ENCODE data around the gene LELP1. TPM values are rescaled to one million over a fixed set of nuclear protein-coding genes. Genes with fewer than 3 reads are reported as not detected.

The LELP1 gene
- total and polyA plus RNA-seq, 7 donors = not detected

GRCh38 chr1:153253076-153253475 is 49.8 kb downstream of the LELP1 start:
- no peak overlapping the region for H3K27ac ChIP-seq
- no peak overlapping the region for H3K4me3 ChIP-seq
- DNase-seq (no peak), ATAC-seq (no peak)
- intact Hi-C loops (cut with DNase I) = no loop called here
- 34 to 86% (median 51%) methylated on average over 2 of the region's 2 CpGs for WGBS, 3 donors
- no peaks in the 10 kb centered on the region for H3K9me3 ChIP-seq
- H3K36me3 ChIP-seq (ENCODE audit: insufficient read depth in 1 of 2, low read depth in 1 of 2) = no peaks in the 10 kb centered on the region
- TF ChIP-seq CTCF (IDR thresholded peaks at IDR 0.05) = no peak
- H3K27me3 ChIP-seq (ENCODE audit: insufficient read depth in 3 of 3, low read length in 2 of 3) = peaks cover 0 to 6% (median 0%) of the 10 kb centered on the region in 3 donors
- no peaks in the 10 kb centered on the region for H3K4me1 ChIP-seq

- Histone ChIP-seq H3K9me3 (no peaks in the 10 kb centered on the region), H3K4me3 (no peak overlapping the region), H3K4me1 (no peaks in the 10 kb centered on the region), H3K27ac (no peak overlapping the region), H3K36me3 (ENCODE audit: insufficient read depth in 1 of 2, low read depth in 1 of 2) (no peaks in the 10 kb centered on the region), H3K27me3 (ENCODE audit: insufficient read depth in 3 of 3, low read length in 2 of 3) (peaks cover 0 to 12% (median 0%) of the 10 kb centered on the region in 3 donors)
- no peak for TF ChIP-seq CTCF (IDR thresholded peaks at IDR 0.05)
- ATAC-seq (no peak), DNase-seq (no peak)
- whole genome bisulfite sequencing, 3 donors = 33 to 50% (median 36%) methylated on average over 1 of the region's 1 CpG
- intact Hi-C loops (cut with DNase I) = no loop called here
Measured at GRCh38 chr1:153253693-153254092, 50.5 kb downstream of the LELP1 start.

Other genes with a start within 250 kb of the LELP1 start
- not detected for gene SPRR4, start 232.8 kb upstream of the LELP1 start, total RNA-seq
- gene SPRR4, start 232.8 kb upstream of the LELP1 start, polyA plus RNA-seq = not detected
- gene SPRR1A, start 219.3 kb upstream of the LELP1 start, total RNA-seq = not detected
- gene SPRR1A, start 219.3 kb upstream of the LELP1 start, polyA plus RNA-seq = not detected
- 1 to 10 TPM in 1 of 4 donors, under 1 TPM in 1, not detected in 2; 0.32 to 1.1 TPM for gene SPRR3, start 201.7 kb upstream of the LELP1 start, total RNA-seq
- gene SPRR3, start 201.7 kb upstream of the LELP1 start, polyA plus RNA-seq = 1 to 10 TPM in 1 of 3 donors, under 1 TPM in 1, not detected in 1; 0.82 to 1.2 TPM
- not detected for gene SPRR1B, start 172.2 kb upstream of the LELP1 start, total RNA-seq
- under 1 TPM in 1 of 3 donors, not detected in 2; 0.23 TPM for gene SPRR1B, start 172.2 kb upstream of the LELP1 start, polyA plus RNA-seq
- gene SPRR2D, start 162.3 kb upstream of the LELP1 start, total RNA-seq = not detected
- not detected for gene SPRR2D, start 162.3 kb upstream of the LELP1 start, polyA plus RNA-seq
- under 1 TPM in 2 of 4 donors, not detected in 2; 0.34 to 0.56 TPM for gene SPRR2A, start 145.9 kb upstream of the LELP1 start, total RNA-seq
- gene SPRR2A, start 145.9 kb upstream of the LELP1 start, polyA plus RNA-seq = under 1 TPM in 1 of 3 donors, not detected in 2; 0.22 TPM
- not detected for gene SPRR2B, start 131.8 kb upstream of the LELP1 start, total RNA-seq
- not detected for gene SPRR2B, start 131.8 kb upstream of the LELP1 start, polyA plus RNA-seq
- gene SPRR2E, start 108.9 kb upstream of the LELP1 start, total RNA-seq = not detected
- gene SPRR2E, start 108.9 kb upstream of the LELP1 start, polyA plus RNA-seq = under 1 TPM in 1 of 3 donors, not detected in 2; 0.14 TPM
- gene SPRR2F, start 89.9 kb upstream of the LELP1 start, total RNA-seq = not detected
- gene SPRR2F, start 89.9 kb upstream of the LELP1 start, polyA plus RNA-seq = not detected
- not detected for gene SPRR2G, start 52.5 kb upstream of the LELP1 start, total RNA-seq
- gene SPRR2G, start 52.5 kb upstream of the LELP1 start, polyA plus RNA-seq = not detected
- gene PRR9, start 14.2 kb downstream of the LELP1 start, total RNA-seq = not detected
- under 1 TPM in 1 of 3 donors, not detected in 2; 0.04 TPM for gene PRR9, start 14.2 kb downstream of the LELP1 start, polyA plus RNA-seq
- not detected for gene LORICRIN, start 56.3 kb downstream of the LELP1 start, total RNA-seq
- gene LORICRIN, start 56.3 kb downstream of the LELP1 start, polyA plus RNA-seq = under 1 TPM in 2 of 3 donors, not detected in 1; 0.06 to 0.25 TPM
- not detected for gene PGLYRP3, start 109.5 kb downstream of the LELP1 start, total RNA-seq
- gene PGLYRP3, start 109.5 kb downstream of the LELP1 start, polyA plus RNA-seq = not detected
- gene PGLYRP4, start 145.4 kb downstream of the LELP1 start, total RNA-seq = not detected
- gene PGLYRP4, start 145.4 kb downstream of the LELP1 start, polyA plus RNA-seq = not detected
- gene S100A9, start 154.4 kb downstream of the LELP1 start, total RNA-seq = 10 to 100 TPM; 26.4 to 60.3 (median 52.2) TPM
- 100 to 1,000 TPM in 1 of 3 donors, 10 to 100 TPM in 2; 38.8 to 111 (median 46.1) TPM for gene S100A9, start 154.4 kb downstream of the LELP1 start, polyA plus RNA-seq
- gene S100A12, start 172.2 kb downstream of the LELP1 start, total RNA-seq = 1 to 10 TPM; 1.2 to 2.8 (median 1.8) TPM
- 1 to 10 TPM in 2 of 3 donors, under 1 TPM in 1; 0.40 to 3.5 (median 1.0) TPM for gene S100A12, start 172.2 kb downstream of the LELP1 start, polyA plus RNA-seq
- gene S100A8, start 187.6 kb downstream of the LELP1 start, total RNA-seq = 10 to 100 TPM; 26.0 to 57.0 (median 33.5) TPM
- gene S100A8, start 187.6 kb downstream of the LELP1 start, polyA plus RNA-seq = 10 to 100 TPM; 16.8 to 30.6 (median 25.2) TPM
- not detected for gene S100A7A, start 213.1 kb downstream of the LELP1 start, total RNA-seq
- not detected for gene S100A7A, start 213.1 kb downstream of the LELP1 start, polyA plus RNA-seq

All from psoas muscle (tissue), 8 donors.